ENCODE data around the gene LIX1.
A peak's percentile ranks its signal among the peaks of the same experiment; 100 is the strongest.

LIX1 gene

DNA sequence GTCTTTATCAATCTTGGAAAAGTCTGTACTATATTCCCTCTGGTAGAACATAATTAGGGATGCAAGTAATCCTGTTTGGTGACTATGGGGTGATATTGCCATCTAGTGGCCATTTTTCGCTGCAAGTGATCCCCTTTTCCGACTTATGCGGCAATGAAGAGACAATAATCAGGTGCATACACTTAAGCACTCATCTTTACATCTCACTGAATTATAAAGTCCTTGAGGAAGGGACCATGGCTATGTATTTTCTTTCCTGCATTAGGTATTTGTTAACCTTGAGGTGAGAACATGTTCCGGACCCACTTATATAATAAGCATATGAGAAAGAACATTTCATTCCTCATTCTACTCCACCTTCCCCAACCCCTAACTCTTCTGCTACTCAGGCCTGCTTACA is 19.6 kb upstream of the LIX1 start:
- peak; percentile 87 for DNase-seq (ENCODE audit: low read depth)
- no peak overlapping the region for H3K4me3 ChIP-seq (ENCODE audit: low read length)
- TF ChIP-seq, protein P1, sequence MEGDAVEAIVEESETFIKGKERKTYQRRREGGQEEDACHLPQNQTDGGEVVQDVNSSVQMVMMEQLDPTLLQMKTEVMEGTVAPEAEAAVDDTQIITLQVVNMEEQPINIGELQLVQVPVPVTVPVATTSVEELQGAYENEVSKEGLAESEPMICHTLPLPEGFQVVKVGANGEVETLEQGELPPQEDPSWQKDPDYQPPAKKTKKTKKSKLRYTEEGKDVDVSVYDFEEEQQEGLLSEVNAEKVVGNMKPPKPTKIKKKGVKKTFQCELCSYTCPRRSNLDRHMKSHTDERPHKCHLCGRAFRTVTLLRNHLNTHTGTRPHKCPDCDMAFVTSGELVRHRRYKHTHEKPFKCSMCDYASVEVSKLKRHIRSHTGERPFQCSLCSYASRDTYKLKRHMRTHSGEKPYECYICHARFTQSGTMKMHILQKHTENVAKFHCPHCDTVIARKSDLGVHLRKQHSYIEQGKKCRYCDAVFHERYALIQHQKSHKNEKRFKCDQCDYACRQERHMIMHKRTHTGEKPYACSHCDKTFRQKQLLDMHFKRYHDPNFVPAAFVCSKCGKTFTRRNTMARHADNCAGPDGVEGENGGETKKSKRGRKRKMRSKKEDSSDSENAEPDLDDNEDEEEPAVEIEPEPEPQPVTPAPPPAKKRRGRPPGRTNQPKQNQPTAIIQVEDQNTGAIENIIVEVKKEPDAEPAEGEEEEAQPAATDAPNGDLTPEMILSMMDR (IDR thresholded peaks at IDR 0.05; ENCODE audit: insufficient read depth, low read depth, low read length, missing control alignments) = peak; percentile 90

DNA sequence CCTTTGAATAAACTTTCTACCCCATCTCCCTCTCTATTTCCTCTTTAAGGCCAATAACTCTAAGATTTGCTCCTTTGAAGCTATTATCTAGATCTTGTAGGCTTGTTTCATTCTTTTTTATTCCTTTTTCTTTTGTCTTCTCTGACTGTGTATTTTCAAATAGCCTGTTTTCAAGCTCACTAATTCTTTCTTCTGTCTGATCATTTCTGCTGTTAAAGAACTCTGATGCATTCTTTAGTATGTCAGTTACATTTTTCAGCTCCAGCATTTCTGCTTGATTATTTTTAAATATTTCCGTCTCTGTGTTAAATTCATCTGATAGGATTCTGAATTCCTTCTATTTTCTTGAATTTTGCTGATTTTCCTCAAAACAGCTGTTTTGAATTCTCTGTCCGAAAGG is 15.3 kb upstream of the LIX1 start:
- DNase-seq (ENCODE audit: low read depth) = no peak
- H3K4me3 ChIP-seq (ENCODE audit: low read length) = no peak overlapping the region
- TF ChIP-seq, protein P1 (IDR thresholded peaks at IDR 0.05; ENCODE audit: insufficient read depth, low read depth, low read length, missing control alignments) = no peak

DNA sequence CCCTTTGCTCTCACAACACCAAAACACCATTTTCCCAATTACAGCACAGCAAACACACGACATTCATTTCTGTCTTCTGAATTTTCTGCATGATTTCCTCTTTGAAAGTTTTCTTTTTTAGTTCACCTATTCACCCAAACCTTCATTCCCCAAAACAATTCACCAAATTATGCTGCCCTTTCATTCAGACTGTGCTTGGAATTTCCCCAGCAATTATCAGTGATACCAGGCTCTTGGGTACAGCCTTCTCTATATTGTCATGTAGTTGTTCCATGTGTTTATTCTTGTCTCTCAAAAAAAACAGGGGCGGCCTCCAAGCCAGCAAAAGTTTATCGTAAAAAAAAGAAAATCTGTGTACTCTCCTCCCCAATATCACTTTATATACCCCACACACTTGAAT is 9.0 kb upstream of the LIX1 start:
- TF ChIP-seq, protein P1 (IDR thresholded peaks at IDR 0.05; ENCODE audit: insufficient read depth, low read depth, low read length, missing control alignments) = no peak
- H3K4me3 ChIP-seq (ENCODE audit: low read length) = no peak overlapping the region
- no peak for DNase-seq (ENCODE audit: low read depth)

DNA sequence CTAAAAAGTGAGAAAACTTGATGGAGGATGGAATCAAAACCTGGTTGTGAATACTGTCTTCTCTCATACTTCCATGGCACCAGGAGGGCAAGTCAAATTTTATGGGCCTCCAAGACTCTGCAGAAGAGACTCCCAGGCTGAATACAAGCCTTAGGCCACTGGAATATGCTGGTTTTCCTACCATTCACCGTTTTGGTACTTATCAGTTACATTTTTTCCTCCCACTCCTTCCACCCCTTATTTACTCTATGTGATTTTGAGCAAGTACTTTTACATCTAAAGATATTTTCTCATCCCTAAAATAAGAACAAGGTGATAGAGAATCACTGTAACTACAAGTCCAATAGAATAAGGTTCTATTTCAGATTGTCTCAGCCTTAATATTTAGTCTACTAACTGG is 8.0 kb upstream of the LIX1 start:
- TF ChIP-seq, protein P1 (IDR thresholded peaks at IDR 0.05; ENCODE audit: insufficient read depth, low read depth, low read length, missing control alignments) = no peak
- H3K4me3 ChIP-seq (ENCODE audit: low read length) = no peak overlapping the region
- no peak for DNase-seq (ENCODE audit: low read depth)

DNA sequence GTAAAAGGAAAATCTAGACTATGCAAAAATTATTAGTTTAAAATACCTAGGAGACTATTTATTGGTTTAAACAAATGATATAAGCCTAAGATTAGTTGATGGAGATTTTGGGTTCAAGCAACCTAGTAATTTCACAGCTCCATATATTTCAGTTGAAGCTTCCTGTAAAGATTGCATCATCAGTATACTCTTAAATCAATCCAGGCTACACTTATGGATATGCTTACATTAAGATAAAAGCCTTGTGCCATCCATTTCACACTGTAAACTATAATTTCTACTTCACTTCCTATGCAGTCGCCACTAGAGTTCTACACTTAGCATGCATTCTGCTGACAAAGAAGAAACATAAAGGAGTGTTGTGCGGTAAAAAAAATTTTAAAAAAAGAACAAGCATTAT is 7.3 kb upstream of the LIX1 start:
- DNase-seq (ENCODE audit: low read depth) = no peak
- TF ChIP-seq, protein P1 (IDR thresholded peaks at IDR 0.05; ENCODE audit: insufficient read depth, low read depth, low read length, missing control alignments) = no peak
- no peak overlapping the region for H3K4me3 ChIP-seq (ENCODE audit: low read length)

DNA sequence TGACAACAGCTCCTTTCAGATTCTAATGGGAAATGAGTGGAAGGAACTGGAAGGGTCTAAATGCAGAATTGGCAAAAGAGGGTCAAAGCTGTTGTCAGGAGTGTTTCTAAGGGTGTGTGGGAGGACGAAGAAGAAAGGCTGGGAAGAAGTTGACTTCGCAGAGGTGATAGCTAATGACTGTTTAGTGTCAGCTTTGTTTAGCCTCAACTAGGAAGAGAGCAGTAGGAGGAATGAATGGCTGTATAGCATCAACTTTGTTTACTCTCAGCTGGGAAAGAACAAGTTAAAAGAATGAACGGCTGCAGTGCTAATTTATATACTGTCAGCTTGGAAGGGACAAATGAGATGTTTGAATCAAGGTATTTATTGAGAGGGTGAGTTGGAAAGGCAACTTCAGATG is 5.9 kb upstream of the LIX1 start:
- H3K4me3 ChIP-seq (ENCODE audit: low read length) = no peak overlapping the region
- no peak for DNase-seq (ENCODE audit: low read depth)
- TF ChIP-seq, protein P1 (IDR thresholded peaks at IDR 0.05; ENCODE audit: insufficient read depth, low read depth, low read length, missing control alignments) = no peak

DNA sequence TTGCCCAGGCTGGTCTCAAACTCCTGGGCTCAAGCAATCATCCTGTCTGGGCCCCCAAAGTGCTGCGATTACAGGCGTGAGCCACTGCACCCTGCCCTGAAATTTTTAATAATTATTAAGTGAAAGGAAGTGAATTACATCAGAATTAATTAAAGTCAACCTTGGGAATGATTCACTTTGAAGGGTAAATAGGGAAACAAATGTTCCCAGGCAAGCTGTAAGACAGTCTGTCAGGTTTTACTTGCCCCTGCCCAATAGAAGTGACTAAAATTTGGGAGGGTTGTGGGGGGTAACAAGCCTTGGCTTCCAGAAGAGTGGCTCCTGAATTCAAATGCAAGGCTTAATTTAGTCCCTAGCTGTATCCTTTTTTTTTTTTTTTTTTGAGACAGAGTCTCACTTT is 1.3 kb upstream of the LIX1 start:
- H3K4me3 ChIP-seq (ENCODE audit: low read length) = no peak overlapping the region
- TF ChIP-seq, protein P1 (IDR thresholded peaks at IDR 0.05; ENCODE audit: insufficient read depth, low read depth, low read length, missing control alignments) = no peak
- DNase-seq (ENCODE audit: low read depth) = peak; percentile 18

Data from epithelial cell of esophagus (primary cell).